Colon (tissue), 2 donors: Measurements from ENCODE around the gene PLCD4.

Experiments
- FAIRE-seq: peaks from 2 replicates; lab custom pipeline; 2012; peaks lifted over from hg19 to GRCh38; lab: Jason Lieb, UNC
- donor health status: control.
- donor health status: control.

The PLCD4 gene

GRCh38 chr2:218621007-218621406, 13.3 kb downstream of the PLCD4 start:
- no peak for FAIRE-seq

GRCh38 chr2:218622606-218623365, 15.1 kb downstream of the PLCD4 start:
- FAIRE-seq = no peak

- FAIRE-seq = no peak
Measured at GRCh38 chr2:218623366-218623705, 15.6 kb downstream of the PLCD4 start.

GRCh38 chr2:218626369-218626768, 18.7 kb downstream of the PLCD4 start:
- no peak for FAIRE-seq

GRCh38 chr2:218627939-218628338, 20.2 kb downstream of the PLCD4 start:
- no peak for FAIRE-seq

GRCh38 chr2:218631837-218632236, 24.1 kb downstream of the PLCD4 start:
- no peak for FAIRE-seq

GRCh38 chr2:218635719-218636118, 28.0 kb downstream of the PLCD4 start:
- no peak for FAIRE-seq

- no peak for FAIRE-seq
Measured at GRCh38 chr2:218638372-218638771, 30.7 kb downstream of the PLCD4 start.

- FAIRE-seq = no peak
Measured at GRCh38 chr2:218642121-218642656, 34.5 kb downstream of the PLCD4 start.

- no peak for FAIRE-seq
Measured at GRCh38 chr2:218642786-218643185, 35.1 kb downstream of the PLCD4 start.

- FAIRE-seq = no peak
Measured at GRCh38 chr2:218643751-218644310, 36.1 kb downstream of the PLCD4 start.

- no peak for FAIRE-seq
Measured at GRCh38 chr2:218644721-218645120, 37.0 kb downstream of the PLCD4 start.

- FAIRE-seq = no peak
Measured at GRCh38 chr2:218645126-218645525, 37.4 kb downstream of the PLCD4 start.

- FAIRE-seq = no peak
Measured at GRCh38 chr2:218648088-218648786, 40.5 kb downstream of the PLCD4 start.

- FAIRE-seq = no peak
Measured at GRCh38 chr2:218648787-218649100, 41.0 kb downstream of the PLCD4 start.

- FAIRE-seq = no peak
Measured at GRCh38 chr2:218655751-218656150, 48.1 kb downstream of the PLCD4 start.

GRCh38 chr2:218658671-218659257, 51.1 kb downstream of the PLCD4 start:
- no peak for FAIRE-seq

- FAIRE-seq = no peak
Measured at GRCh38 chr2:218659258-218659987, 51.7 kb downstream of the PLCD4 start, which contains the start of the genes BCS1L and ZNF142. Gene BCS1L, plus strand, starts transcription at chr2:218659683. Its CDS starts 1,305 bp downstream, at chr2:218660988. Gene ZNF142, minus strand, starts transcription at chr2:218659623. Its CDS starts 3,194 bp downstream, at chr2:218656429.

- no peak for FAIRE-seq
Measured at GRCh38 chr2:218659988-218660358, 52.3 kb downstream of the PLCD4 start.

GRCh38 chr2:218662377-218662776, 54.7 kb downstream of the PLCD4 start:
- no peak for FAIRE-seq

- FAIRE-seq = no peak
Measured at GRCh38 chr2:218662827-218663226, 55.1 kb downstream of the PLCD4 start.

GRCh38 chr2:218663901-218664300, 56.2 kb downstream of the PLCD4 start:
- no peak for FAIRE-seq
